Measurements from ENCODE around the gene USP13.

DNA sequence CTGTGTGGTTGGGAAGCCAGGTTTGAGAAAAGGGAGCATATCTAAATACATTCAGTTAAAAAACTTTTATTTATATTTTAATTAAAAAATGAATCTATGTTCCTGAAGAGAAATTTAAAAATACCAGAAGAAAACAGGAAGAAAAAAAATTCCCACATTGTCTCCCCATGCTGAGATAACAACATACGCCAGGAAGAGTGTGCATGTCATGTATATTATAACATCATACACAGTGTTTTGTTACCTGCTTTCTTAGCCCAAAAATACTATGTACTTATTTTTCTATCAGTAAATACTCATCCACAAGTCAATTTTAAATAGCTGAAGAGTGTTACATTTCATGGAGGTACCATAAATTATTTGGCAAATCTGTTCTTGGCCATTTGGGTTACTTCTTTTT lies 18.5 kb downstream of the USP13 start:
- TF ChIP-seq, protein P1, sequence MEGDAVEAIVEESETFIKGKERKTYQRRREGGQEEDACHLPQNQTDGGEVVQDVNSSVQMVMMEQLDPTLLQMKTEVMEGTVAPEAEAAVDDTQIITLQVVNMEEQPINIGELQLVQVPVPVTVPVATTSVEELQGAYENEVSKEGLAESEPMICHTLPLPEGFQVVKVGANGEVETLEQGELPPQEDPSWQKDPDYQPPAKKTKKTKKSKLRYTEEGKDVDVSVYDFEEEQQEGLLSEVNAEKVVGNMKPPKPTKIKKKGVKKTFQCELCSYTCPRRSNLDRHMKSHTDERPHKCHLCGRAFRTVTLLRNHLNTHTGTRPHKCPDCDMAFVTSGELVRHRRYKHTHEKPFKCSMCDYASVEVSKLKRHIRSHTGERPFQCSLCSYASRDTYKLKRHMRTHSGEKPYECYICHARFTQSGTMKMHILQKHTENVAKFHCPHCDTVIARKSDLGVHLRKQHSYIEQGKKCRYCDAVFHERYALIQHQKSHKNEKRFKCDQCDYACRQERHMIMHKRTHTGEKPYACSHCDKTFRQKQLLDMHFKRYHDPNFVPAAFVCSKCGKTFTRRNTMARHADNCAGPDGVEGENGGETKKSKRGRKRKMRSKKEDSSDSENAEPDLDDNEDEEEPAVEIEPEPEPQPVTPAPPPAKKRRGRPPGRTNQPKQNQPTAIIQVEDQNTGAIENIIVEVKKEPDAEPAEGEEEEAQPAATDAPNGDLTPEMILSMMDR (IDR thresholded peaks at IDR 0.05) = no peak
- TF ChIP-seq POLR2A (IDR thresholded peaks at IDR 0.05) = no peak

Measured in right lobe of liver (tissue), 4 donors.